ENCODE results near the gene ADAMTS7.

The ADAMTS7 gene

GRCh38 chr15:78717956-78718656 lies 93.2 kb downstream of the ADAMTS7 start:
- no peak for DNase-seq

- DNase-seq, result no peak
Observed at GRCh38 chr15:78716651-78717050, 94.6 kb downstream of the ADAMTS7 start.

- no peak for DNase-seq
Observed at GRCh38 chr15:78715930-78716329, 95.3 kb downstream of the ADAMTS7 start.

- no peak for DNase-seq
Observed at GRCh38 chr15:78715434-78715833, 95.8 kb downstream of the ADAMTS7 start.

GRCh38 chr15:78714890-78715289 lies 96.4 kb downstream of the ADAMTS7 start:
- DNase-seq, result no peak

- no peak for DNase-seq
Observed at GRCh38 chr15:78712797-78713515, 98.3 kb downstream of the ADAMTS7 start.

GRCh38 chr15:78711638-78712037 lies 99.6 kb downstream of the ADAMTS7 start:
- DNase-seq, result no peak

GRCh38 chr15:78709263-78709882 lies 101.9 kb downstream of the ADAMTS7 start:
- DNase-seq, result peak; percentile 52

All from activated CD4-positive, alpha-beta T cell treated with anti-CD3 and anti-CD28 coated beads for 1 hour (primary cell).